Left lung (tissue), 10 donors: ENCODE data around the gene OR51E2. TPM values are rescaled to one million over a fixed set of nuclear protein-coding genes. Genes with fewer than 3 reads are reported as not detected.

ENCODE experiments used
- ATAC-seq: fragments of 200-7000 bp; cut with Tn5 transposase; one replicate; pipeline ENCODE4 v1.9.1; 2020; ENCODE audit warnings: moderate library complexity
- DNase-seq, 4 donors: peaks; one replicate each; pipeline ENCODE4 v3.0.0-alpha.2; 2013 to 2020
- H3K27ac ChIP-seq, 2 donors: fragments of 200-600 bp; sonication (generic) in 1 of 2; one replicate each; pipeline versions ENCODE4 v1.5.0 to v1.8.0; 2020 to 2021
- H3K27me3 ChIP-seq, 2 donors: fragments of 200-600 bp; sonication (generic) in 1 of 2; one replicate each; pipeline versions ENCODE4 v1.5.0 to v1.8.0; 2020 to 2021
- H3K36me3 ChIP-seq, 2 donors: fragments of 200-600 bp; sonication (generic) in 1 of 2; one replicate each; pipeline versions ENCODE4 v1.5.0 to v1.8.0; 2020 to 2021
- H3K4me1 ChIP-seq, 2 donors: fragments of 200-600 bp; one replicate each; pipeline ENCODE4 v1.8.0; 2021
- H3K4me3 ChIP-seq, 2 donors: fragments of 200-600 bp; sonication (generic) in 1 of 2; one replicate each; pipeline versions ENCODE4 v1.5.0 to v1.8.0; 2020 to 2021; ENCODE audit warnings: mild to moderate bottlenecking in 1 of 2
- H3K9me3 ChIP-seq, 2 donors: fragments of 200-600 bp; sonication (generic) in 1 of 2; one replicate each; pipeline versions ENCODE4 v1.5.0 to v1.8.0; 2020 to 2021
- intact Hi-C, 2 donors: fragments of 100-400 bp; cut with DNase I; formaldehyde crosslinking; loops; one replicate each; pipeline versions ENCODE4 v1.11.2 to v1.14.2; 2022
- polyA plus RNA-seq, 6 donors: library from polyadenylated mRNA; unstranded; fragments of 120-200 nt; gene quantifications; one replicate each; pipeline ENCODE4 v1.2.1, GENCODE V29; 2013; ENCODE audit not compliant: insufficient read length in 6 of 6
- total RNA-seq, 2 donors: library from RNA; stranded (reverse); fragmentation: NEBNext Ultra II Directional; extraction: Animal tissue kit (Norgen Biotek cat#: 25700); gene quantifications; one replicate each; pipeline ENCODE4 v1.2.1, GENCODE V29; 2021
- TF ChIP-seq, protein P1 (sequence below), 2 donors: fragments of 200-600 bp; sonication (generic) in 1 of 2; IDR thresholded peaks; one replicate each; pipeline versions ENCODE4 v1.5.0 to v1.8.0; 2021; ENCODE audit warnings: antibody characterized with exemption in 2 of 2
- donor health status: DM: no; HTN: yes; CAD: no.
- donor health status: DM: no; HTN: no; CAD: no.

OR51E2 gene
- total and polyA plus RNA-seq, 8 donors, result 0.08 to 0.18 (median 0.15) TPM; not detected in 3

DNA sequence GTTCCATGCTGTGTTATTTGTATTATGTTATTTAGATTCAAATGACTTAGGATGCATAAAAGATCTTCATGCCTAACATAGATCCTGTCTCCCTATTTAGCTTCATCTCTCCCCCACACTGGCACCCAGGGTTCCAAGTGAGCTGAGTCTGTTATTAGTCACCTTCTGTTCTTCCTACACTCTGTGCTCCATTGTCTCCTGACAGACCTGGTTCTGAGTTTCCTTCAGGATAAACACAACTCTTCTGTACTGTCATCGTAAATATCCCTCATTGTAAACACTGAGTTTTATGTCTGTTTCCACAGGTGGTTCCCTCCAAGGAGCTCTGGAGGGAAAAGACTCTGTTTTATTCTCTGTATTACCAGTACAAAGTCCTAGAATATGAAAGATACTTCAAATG, 15.6 kb upstream of the OR51E2 start:
- Histone ChIP-seq H3K27ac (no peak overlapping the region), H3K9me3 (no peaks in the 10 kb centered on the region), H3K4me3 (no peak overlapping the region), H3K4me1 (no peaks in the 10 kb centered on the region), H3K27me3 (no peaks in the 10 kb centered on the region), H3K36me3 (no peaks in the 10 kb centered on the region)
- intact Hi-C loops, result no loop called here
- TF ChIP-seq, protein P1, sequence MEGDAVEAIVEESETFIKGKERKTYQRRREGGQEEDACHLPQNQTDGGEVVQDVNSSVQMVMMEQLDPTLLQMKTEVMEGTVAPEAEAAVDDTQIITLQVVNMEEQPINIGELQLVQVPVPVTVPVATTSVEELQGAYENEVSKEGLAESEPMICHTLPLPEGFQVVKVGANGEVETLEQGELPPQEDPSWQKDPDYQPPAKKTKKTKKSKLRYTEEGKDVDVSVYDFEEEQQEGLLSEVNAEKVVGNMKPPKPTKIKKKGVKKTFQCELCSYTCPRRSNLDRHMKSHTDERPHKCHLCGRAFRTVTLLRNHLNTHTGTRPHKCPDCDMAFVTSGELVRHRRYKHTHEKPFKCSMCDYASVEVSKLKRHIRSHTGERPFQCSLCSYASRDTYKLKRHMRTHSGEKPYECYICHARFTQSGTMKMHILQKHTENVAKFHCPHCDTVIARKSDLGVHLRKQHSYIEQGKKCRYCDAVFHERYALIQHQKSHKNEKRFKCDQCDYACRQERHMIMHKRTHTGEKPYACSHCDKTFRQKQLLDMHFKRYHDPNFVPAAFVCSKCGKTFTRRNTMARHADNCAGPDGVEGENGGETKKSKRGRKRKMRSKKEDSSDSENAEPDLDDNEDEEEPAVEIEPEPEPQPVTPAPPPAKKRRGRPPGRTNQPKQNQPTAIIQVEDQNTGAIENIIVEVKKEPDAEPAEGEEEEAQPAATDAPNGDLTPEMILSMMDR (IDR thresholded peaks at IDR 0.05), result no peak
- ATAC-seq (no peak), DNase-seq (no peak)

DNA sequence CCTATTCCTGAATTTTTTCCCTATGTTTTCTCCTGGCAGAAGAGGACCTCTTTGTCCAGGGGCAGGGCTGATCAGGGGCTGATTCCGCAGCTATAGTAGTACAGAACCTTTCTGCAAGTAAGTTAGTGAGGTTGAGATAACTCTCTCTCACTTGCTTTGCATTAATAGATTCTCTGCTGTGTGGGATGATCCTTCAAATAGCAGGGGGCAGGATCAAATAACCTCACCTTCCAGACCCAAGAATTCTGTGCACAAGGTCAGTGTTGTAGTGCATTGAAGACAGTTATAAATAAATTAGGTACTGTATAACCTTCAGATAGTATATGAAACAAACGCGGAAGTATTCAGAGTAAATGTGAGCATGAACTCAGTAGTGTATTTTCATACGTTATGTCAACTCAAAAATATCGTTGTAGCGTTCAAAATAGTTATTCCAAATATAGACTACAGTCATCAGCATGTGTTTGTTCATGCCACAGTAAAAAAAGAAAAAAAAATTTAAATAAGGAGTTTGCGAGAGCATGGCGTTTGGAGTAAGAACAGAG, 7.2 kb upstream of the OR51E2 start:
- Histone ChIP-seq H3K9me3 (no peaks in the 10 kb centered on the region), H3K4me3 (no peak overlapping the region), H3K27ac (no peak overlapping the region), H3K36me3 (no peaks in the 10 kb centered on the region), H3K27me3 (peaks cover 0 to 6% of the 10 kb centered on the region in 2 donors), H3K4me1 (no peaks in the 10 kb centered on the region)
- TF ChIP-seq, protein P1 (IDR thresholded peaks at IDR 0.05), result no peak
- DNase-seq, result no peak
- ATAC-seq, result no peak
- intact Hi-C loops, result no loop called here

GRCh38 chr11:4704054-4704789, 6.6 kb upstream of the OR51E2 start, which contains the start of gene MMP26:
TSS of gene MMP26 (plus strand) at chr11:4704784.
- H3K4me3 ChIP-seq, result no peak within 1 kb of the TSS
- TF ChIP-seq, protein P1 (IDR thresholded peaks at IDR 0.05), result no peak
- no peak for ATAC-seq
- H3K27ac ChIP-seq, result no peak within 1 kb of the TSS
- intact Hi-C loops, result no loop called here
- H3K27me3 ChIP-seq, result peaks cover 0 to 6% of the 10 kb centered on the region in 2 donors
- no peaks in the 10 kb centered on the region for H3K4me1 ChIP-seq
- H3K9me3 ChIP-seq, result no peaks in the 10 kb centered on the region
- DNase-seq, result no peak
- H3K36me3 ChIP-seq, result no peaks in the 10 kb centered on the region

DNA sequence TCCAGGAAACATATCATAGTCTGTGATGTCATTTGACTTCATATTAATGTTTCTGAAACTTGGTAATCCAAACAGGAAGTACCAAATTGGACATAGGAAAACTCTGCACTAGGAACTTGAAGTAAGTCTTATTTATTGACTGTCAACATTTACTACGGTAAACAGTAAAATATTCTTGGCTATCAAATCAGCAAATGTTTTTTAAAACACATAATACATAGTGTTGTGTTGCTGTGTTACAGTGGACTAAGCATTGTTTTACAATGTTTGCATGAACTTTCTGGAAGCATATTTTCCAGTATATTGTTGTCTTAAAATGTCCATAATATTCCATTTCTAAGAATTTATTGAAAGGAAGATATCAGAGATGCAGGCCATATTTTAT, 2.8 kb upstream of the OR51E2 start:
- Histone ChIP-seq H3K4me1 (no peaks in the 10 kb centered on the region), H3K9me3 (no peaks in the 10 kb centered on the region), H3K27ac (no peak overlapping the region), H3K36me3 (no peaks in the 10 kb centered on the region), H3K4me3 (no peak overlapping the region), H3K27me3 (peaks cover 0 to 6% of the 10 kb centered on the region in 2 donors)
- DNase-seq (no peak), ATAC-seq (no peak)
- intact Hi-C loops, result no loop called here
- TF ChIP-seq, protein P1 (IDR thresholded peaks at IDR 0.05), result no peak

DNA sequence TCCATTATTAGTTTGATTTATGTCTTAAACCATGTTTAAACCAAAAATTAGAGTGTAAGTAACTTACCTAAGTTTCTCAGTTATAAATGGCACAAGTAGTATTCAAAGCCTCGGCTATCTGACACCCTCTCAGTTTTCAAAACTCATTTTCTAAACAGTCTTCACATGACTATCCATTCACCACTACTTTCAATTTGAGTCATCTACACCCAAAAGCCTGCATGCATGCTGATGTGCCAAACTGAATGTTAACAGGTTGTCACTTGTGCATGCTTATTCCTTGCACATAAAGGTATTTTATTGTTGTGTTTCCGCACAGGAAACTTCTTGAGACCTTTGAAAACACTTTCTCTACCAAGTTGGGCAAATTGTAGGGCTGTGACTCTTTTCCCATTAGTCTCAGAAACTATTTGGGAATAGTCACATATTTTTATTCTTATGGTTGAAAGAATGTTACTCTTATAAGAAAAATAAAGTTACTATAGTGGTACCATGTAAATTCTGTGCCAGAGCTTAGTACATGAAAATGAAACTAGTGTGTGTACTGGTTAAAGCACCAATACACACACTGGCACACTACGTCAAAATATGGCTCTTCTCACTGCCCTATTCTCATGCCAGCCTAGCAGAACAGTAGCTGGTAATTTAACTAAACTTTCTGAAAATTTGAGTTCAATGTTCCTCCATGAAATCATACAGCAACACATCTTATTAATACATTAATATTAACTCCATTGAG, 2.2 kb upstream of the OR51E2 start:
- no peak overlapping the region for H3K4me3 ChIP-seq
- H3K4me1 ChIP-seq, result no peaks in the 10 kb centered on the region
- H3K36me3 ChIP-seq, result no peaks in the 10 kb centered on the region
- peaks cover 0 to 6% of the 10 kb centered on the region in 2 donors for H3K27me3 ChIP-seq
- TF ChIP-seq, protein P1 (IDR thresholded peaks at IDR 0.05), result no peak
- ATAC-seq (no peak), DNase-seq (no peak)
- intact Hi-C loops, result no loop called here
- no peak overlapping the region for H3K27ac ChIP-seq
- no peaks in the 10 kb centered on the region for H3K9me3 ChIP-seq
